Ovary (tissue), 3 donors: Measurements from ENCODE around the gene GOLT1A.

ENCODE experiments used
- CTCF ChIP-seq, 3 donors: fragments of 450-650 bp in 2 of 3; fragments of 200-600 bp in 1 of 3; IDR thresholded peaks; one replicate each; pipeline versions ENCODE4 v1.5.1 to v1.8.0; 2016 to 2022; ENCODE audit warnings: antibody characterized with exemption in 3 of 3, mild to moderate bottlenecking in 1 of 3
- POLR2A ChIP-seq: fragments of 450-650 bp; IDR thresholded peaks from one replicate; pipeline ENCODE4 v1.6.1; 2017; ENCODE audit warnings: antibody characterized with exemption, mild to moderate bottlenecking, moderate library complexity
- donor health status: DM: no; HTN: no; CAD: no.

- TF ChIP-seq POLR2A (no peak), CTCF (IDR thresholded peaks at IDR 0.05) (no peak)
Measured at GRCh38 chr1:204228896-204229295, 15.1 kb upstream of the GOLT1A start.
